ENCODE data around the gene DEFB114. TPM values are rescaled to one million over a fixed set of nuclear protein-coding genes. Genes with fewer than 3 reads are reported as not detected.

The DEFB114 gene
- total and polyA plus RNA-seq, 3 donors from 2014 or later: not detected

GRCh38 chr6:49987749-49988148, 23.8 kb upstream of the DEFB114 start:
- no peaks in the 10 kb centered on the region for H3K27me3 ChIP-seq
- no peaks in the 10 kb centered on the region for H3K36me3 ChIP-seq (ENCODE audit: low read depth, missing control alignments)
- H3K9me3 ChIP-seq: no peaks in the 10 kb centered on the region
- no peak overlapping the region for H3K4me3 ChIP-seq
- intact Hi-C loops (cut with DNase I; ENCODE audit: low total_unique reads): no loop called here
- DNase-seq: no peak
- H3K4me1 ChIP-seq: no peaks in the 10 kb centered on the region
- 92 to 93% methylated on average over 2 of the region's 2 CpGs for WGBS, 2 donors
- no peak overlapping the region for H3K27ac ChIP-seq
- TF ChIP-seq CTCF (IDR thresholded peaks at IDR 0.05): no peak
- TF ChIP-seq POLR2A (IDR thresholded peaks at IDR 0.05): no peak

DNA sequence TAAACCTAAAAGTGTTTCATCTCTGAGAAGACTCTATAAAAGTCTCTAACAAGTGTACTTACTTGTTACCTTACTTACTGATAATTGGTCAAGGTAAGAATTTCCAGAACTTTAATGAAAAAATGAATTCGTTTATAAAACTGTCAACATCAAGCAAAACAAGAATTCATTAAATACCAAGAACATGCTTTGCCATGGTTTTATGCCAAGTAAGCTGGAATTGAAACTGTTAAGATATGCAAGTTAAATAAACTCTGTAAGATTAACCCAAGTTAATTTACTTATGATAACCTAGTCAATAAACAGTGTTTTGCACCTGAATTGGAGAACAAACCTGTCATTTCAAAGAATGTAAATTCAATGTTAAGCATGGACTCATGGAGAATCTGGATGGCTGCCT, 22.6 kb upstream of the DEFB114 start:
- no peaks in the 10 kb centered on the region for H3K27me3 ChIP-seq
- no peak overlapping the region for H3K27ac ChIP-seq
- no peaks in the 10 kb centered on the region for H3K9me3 ChIP-seq
- H3K4me3 ChIP-seq: no peak overlapping the region
- intact Hi-C loops (cut with DNase I; ENCODE audit: low total_unique reads): no loop called here
- TF ChIP-seq POLR2A (IDR thresholded peaks at IDR 0.05): no peak
- TF ChIP-seq CTCF (IDR thresholded peaks at IDR 0.05): no peak
- H3K4me1 ChIP-seq: no peaks in the 10 kb centered on the region
- DNase-seq: no peak
- 65 to 71% methylated on average over 1 of the region's 1 CpG for WGBS, 2 donors
- no peaks in the 10 kb centered on the region for H3K36me3 ChIP-seq (ENCODE audit: low read depth, missing control alignments)

GRCh38 chr6:49982046-49982445, 18.1 kb upstream of the DEFB114 start:
- intact Hi-C loops (cut with DNase I; ENCODE audit: low total_unique reads): no loop called here
- Histone ChIP-seq H3K4me3 (no peak overlapping the region), H3K4me1 (no peaks in the 10 kb centered on the region), H3K9me3 (no peaks in the 10 kb centered on the region), H3K27me3 (no peaks in the 10 kb centered on the region), H3K36me3 (ENCODE audit: low read depth, missing control alignments) (no peaks in the 10 kb centered on the region), H3K27ac (no peak overlapping the region)
- WGBS, 2 donors: 92 to 93% methylated on average over 2 of the region's 2 CpGs
- TF ChIP-seq CTCF (IDR thresholded peaks at IDR 0.05) (no peak), POLR2A (IDR thresholded peaks at IDR 0.05) (no peak)
- no peak for DNase-seq

- intact Hi-C loops (cut with DNase I; ENCODE audit: low total_unique reads): no loop called here
- no peaks in the 10 kb centered on the region for H3K9me3 ChIP-seq
Observed at GRCh38 chr6:49980898-49981297, 16.9 kb upstream of the DEFB114 start.

More at GRCh38 chr6:49980898-49981297, 16.9 kb upstream of the DEFB114 start:
- Histone ChIP-seq H3K4me1 (no peaks in the 10 kb centered on the region), H3K27ac (no peak overlapping the region), H3K36me3 (ENCODE audit: low read depth, missing control alignments) (no peaks in the 10 kb centered on the region), H3K4me3 (no peak overlapping the region), H3K27me3 (no peaks in the 10 kb centered on the region)
- 57 to 89% methylated on average over 1 of the region's 1 CpG for WGBS, 2 donors
- no peak for TF ChIP-seq CTCF (IDR thresholded peaks at IDR 0.05)
- no peak for TF ChIP-seq POLR2A (IDR thresholded peaks at IDR 0.05)
- no peak for DNase-seq
